ENCODE measurements around the gene PWP2.

GRCh38 chr21:44094832-44095231, 12.4 kb upstream of the PWP2 start:
- TF ChIP-seq CTCF (IDR thresholded peaks at IDR 0.05) (no peak), SIN3A (IDR thresholded peaks at IDR 0.05; ENCODE audit: borderline replicate concordance, insufficient read depth, low read depth, low read length) (no peak)

Data from Panc1 (cell line).